Measurements from ENCODE around the gene CLTRN. TPM values are rescaled to one million over a fixed set of nuclear protein-coding genes. Genes with fewer than 3 reads are reported as not detected.
"Not testable (repeated sequence)": the region's sequence is repeated elsewhere in the genome, so short reads cannot be mapped to it uniquely, and the experiment has no call there.

Gene CLTRN
- polyA plus RNA-seq, 5 donors = 1.8 to 3.3 (median 2.3) TPM

GRCh38 chrX:15653961-15654360, 10.6 kb downstream of the CLTRN start:
- no peak for DNase-seq

- DNase-seq = not testable (repeated sequence)
Observed at GRCh38 chrX:15647510-15647909, 17.1 kb downstream of the CLTRN start.

- DNase-seq = no peak
Observed at GRCh38 chrX:15646543-15646942, 18.1 kb downstream of the CLTRN start.

- no peak for DNase-seq
Observed at GRCh38 chrX:15646031-15646430, 18.6 kb downstream of the CLTRN start.

- DNase-seq = no peak
Observed at GRCh38 chrX:15645266-15645665, 19.3 kb downstream of the CLTRN start.

GRCh38 chrX:15644560-15644872, 20.1 kb downstream of the CLTRN start:
- DNase-seq = no peak

GRCh38 chrX:15643786-15644559, 20.6 kb downstream of the CLTRN start:
- no peak for DNase-seq

GRCh38 chrX:15631637-15632036, 33.0 kb downstream of the CLTRN start:
- DNase-seq = no peak

GRCh38 chrX:15623054-15623453, 41.6 kb downstream of the CLTRN start:
- no peak for DNase-seq

- no peak for DNase-seq
Observed at GRCh38 chrX:15619053-15619755, 45.4 kb downstream of the CLTRN start.

GRCh38 chrX:15617111-15617510, 47.5 kb downstream of the CLTRN start:
- DNase-seq = no peak

- no peak for DNase-seq
Observed at GRCh38 chrX:15616531-15616930, 48.1 kb downstream of the CLTRN start.

- DNase-seq = no peak
Observed at GRCh38 chrX:15607067-15607466, 57.5 kb downstream of the CLTRN start.

GRCh38 chrX:15606136-15606535, 58.5 kb downstream of the CLTRN start:
- no peak for DNase-seq

GRCh38 chrX:15605226-15605625, 59.4 kb downstream of the CLTRN start:
- DNase-seq = no peak

GRCh38 chrX:15602761-15603160, 61.8 kb downstream of the CLTRN start:
- DNase-seq = no peak

GRCh38 chrX:15601932-15602331, 62.7 kb downstream of the CLTRN start:
- DNase-seq = peak; percentile 11 to 30

- no peak for DNase-seq
Observed at GRCh38 chrX:15600745-15601144, 63.9 kb downstream of the CLTRN start, which contains the start of gene ACE2. Gene ACE2, minus strand, starts transcription at chrX:15600960. Its CDS starts 49 bp downstream, at chrX:15600911.

GRCh38 chrX:15600049-15600448, 64.6 kb downstream of the CLTRN start:
- no peak for DNase-seq

GRCh38 chrX:15599461-15599860, 65.1 kb downstream of the CLTRN start:
- DNase-seq = no peak

GRCh38 chrX:15598026-15598425, 66.6 kb downstream of the CLTRN start:
- no peak for DNase-seq

GRCh38 chrX:15594371-15594770, 70.2 kb downstream of the CLTRN start:
- DNase-seq = no peak

Measured in right lung (tissue), 5 donors.